Measurements from ENCODE around the gene SLC25A13. TPM values are rescaled to one million over a fixed set of nuclear protein-coding genes. Genes with fewer than 3 reads are reported as not detected.

SLC25A13 gene
- total and polyA plus RNA-seq, 2 donors, result 11.5 to 30.5 TPM

- Histone ChIP-seq H3K27ac (ENCODE audit: low read depth) (no peak overlapping the region), H3K4me1 (ENCODE audit: insufficient read depth) (peaks cover 2% of the 10 kb centered on the region), H3K4me3 (ENCODE audit: low read depth, low read length) (no peak overlapping the region), H3K36me3 (ENCODE audit: insufficient read depth) (peaks cover 5% of the 10 kb centered on the region)
- WGBS, result 32% methylated on average over 8 of the region's 8 CpGs
- no peak for DNase-seq (ENCODE audit: extremely low spot score)
These were observed 133.7 kb downstream of the SLC25A13 start for GRCh38 chr7:96188174-96188581.

DNA sequence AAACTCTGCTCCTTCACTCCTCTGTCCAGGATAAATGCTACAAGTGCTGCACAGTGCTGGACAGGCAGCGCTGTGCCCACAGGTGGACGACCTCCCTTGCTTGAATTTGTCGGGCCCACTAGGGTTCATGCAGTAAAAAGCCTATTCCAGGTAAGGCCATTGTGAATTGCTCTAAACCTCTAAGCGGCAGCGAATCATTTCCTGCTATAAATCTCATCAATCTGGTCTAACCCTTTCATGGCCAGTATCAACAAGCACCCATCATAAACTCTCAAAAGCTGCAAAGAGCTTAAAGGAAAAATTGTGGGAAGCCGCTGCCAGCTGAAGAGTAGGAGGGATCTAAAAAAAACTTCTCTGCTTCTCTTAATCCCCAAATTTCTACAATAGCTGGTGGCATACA, 134.2 kb downstream of the SLC25A13 start:
- no peak for DNase-seq (ENCODE audit: extremely low spot score)
- peaks cover 5% of the 10 kb centered on the region for H3K36me3 ChIP-seq (ENCODE audit: insufficient read depth)
- no peak overlapping the region for H3K27ac ChIP-seq (ENCODE audit: low read depth)
- H3K4me3 ChIP-seq (ENCODE audit: low read depth, low read length), result no peak overlapping the region
- 63% methylated on average over 6 of the region's 6 CpGs for WGBS
- peaks cover 2% of the 10 kb centered on the region for H3K4me1 ChIP-seq (ENCODE audit: insufficient read depth)

GRCh38 chr7:96184783-96185182, 137.1 kb downstream of the SLC25A13 start:
- no peak for DNase-seq (ENCODE audit: extremely low spot score)
- H3K27ac ChIP-seq (ENCODE audit: low read depth), result no peak overlapping the region
- H3K36me3 ChIP-seq (ENCODE audit: insufficient read depth), result peaks cover 4% of the 10 kb centered on the region
- peaks cover 2% of the 10 kb centered on the region for H3K4me1 ChIP-seq (ENCODE audit: insufficient read depth)
- 86% methylated on average over 2 of the region's 2 CpGs for WGBS
- H3K4me3 ChIP-seq (ENCODE audit: low read depth, low read length), result no peak overlapping the region

- Histone ChIP-seq H3K27ac (ENCODE audit: low read depth) (no peak overlapping the region), H3K36me3 (ENCODE audit: insufficient read depth) (peaks cover 4% of the 10 kb centered on the region), H3K4me1 (ENCODE audit: insufficient read depth) (no peaks in the 10 kb centered on the region), H3K4me3 (ENCODE audit: low read depth, low read length) (no peak overlapping the region)
- no peak for DNase-seq (ENCODE audit: extremely low spot score)
- WGBS, result 92% methylated on average over 5 of the region's 5 CpGs
These were observed 138.7 kb downstream of the SLC25A13 start for GRCh38 chr7:96183163-96183670.

DNA sequence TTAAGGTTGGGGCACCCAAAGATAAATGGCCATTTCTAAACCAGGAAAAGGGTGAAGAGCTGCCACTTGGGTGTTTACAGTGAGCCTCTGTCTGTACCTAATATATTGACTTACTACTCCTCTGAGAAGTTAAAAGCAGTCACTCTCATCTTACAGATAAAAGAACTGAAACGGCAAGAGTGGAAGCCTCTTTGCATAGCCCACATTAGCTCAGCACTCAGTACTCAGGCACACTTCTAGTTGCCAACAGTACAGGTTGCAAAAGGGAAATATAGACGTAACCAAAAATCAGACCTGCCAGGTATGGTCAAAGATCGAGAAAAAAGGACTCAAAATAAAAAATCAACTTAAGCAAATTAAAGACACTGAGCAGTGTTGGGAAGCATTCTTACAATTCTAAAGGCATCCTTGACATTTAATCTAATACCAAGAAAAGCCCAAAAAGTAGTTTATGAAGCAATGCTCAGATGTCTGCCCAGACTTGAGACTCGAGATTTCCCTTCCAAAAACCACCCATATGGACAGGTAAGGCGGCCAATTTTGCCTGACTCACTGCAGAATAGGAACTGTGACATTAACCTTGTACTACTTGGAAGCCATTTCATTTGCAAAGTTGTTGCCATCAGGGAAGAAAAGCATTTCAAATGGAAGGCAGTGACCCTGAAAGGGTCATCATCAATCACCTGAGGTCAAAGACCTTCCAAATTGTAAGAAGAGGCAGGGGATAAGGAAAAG, 139.3 kb downstream of the SLC25A13 start:
- Histone ChIP-seq H3K4me3 (ENCODE audit: low read depth, low read length) (no peak overlapping the region), H3K27ac (ENCODE audit: low read depth) (no peak overlapping the region), H3K4me1 (ENCODE audit: insufficient read depth) (no peaks in the 10 kb centered on the region), H3K36me3 (ENCODE audit: insufficient read depth) (peaks cover 4% of the 10 kb centered on the region)
- no peak for DNase-seq (ENCODE audit: extremely low spot score)
- 86% methylated on average over 5 of the region's 5 CpGs for WGBS

DNA sequence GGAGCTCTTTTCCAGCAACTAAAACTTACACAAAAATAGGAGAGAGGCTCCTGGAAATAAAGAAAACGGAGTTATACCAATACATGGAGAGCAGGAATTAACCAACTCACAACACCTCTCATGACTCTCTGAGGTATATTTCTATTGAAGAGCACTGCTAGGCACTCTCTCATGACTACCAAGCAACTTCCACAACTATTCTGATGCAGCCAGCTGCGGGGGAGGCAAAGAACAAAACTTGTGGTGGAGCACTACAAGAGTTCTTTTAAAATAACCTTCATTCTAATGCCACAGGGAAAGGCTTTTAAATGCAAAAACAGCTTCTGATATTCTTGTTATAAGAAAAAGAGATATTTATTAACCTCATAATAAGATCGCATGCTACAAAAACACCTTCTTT, 140.7 kb downstream of the SLC25A13 start:
- WGBS, result 93% methylated on average over 3 of the region's 3 CpGs
- no peak for DNase-seq (ENCODE audit: extremely low spot score)
- H3K4me1 ChIP-seq (ENCODE audit: insufficient read depth), result no peaks in the 10 kb centered on the region
- no peak overlapping the region for H3K4me3 ChIP-seq (ENCODE audit: low read depth, low read length)
- no peak overlapping the region for H3K27ac ChIP-seq (ENCODE audit: low read depth)
- H3K36me3 ChIP-seq (ENCODE audit: insufficient read depth), result peaks cover 4% of the 10 kb centered on the region

DNA sequence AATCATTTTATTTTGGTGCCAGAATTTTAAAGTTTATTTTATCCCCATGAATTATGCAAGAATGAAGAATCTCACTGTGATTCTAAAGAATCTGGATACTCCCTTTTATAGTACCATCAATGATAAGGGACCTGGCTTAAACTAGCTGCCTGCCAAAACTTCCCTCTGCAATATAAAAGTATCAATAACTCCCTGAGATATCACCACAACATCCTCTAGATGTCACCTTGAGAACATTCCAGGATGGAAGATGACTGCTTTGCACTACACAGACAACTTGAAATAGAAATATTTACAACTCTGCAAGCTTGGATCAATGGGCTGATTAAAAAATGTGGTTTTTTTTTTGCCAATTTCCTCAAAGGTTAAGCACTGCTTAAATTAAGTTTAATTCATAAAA, 142.1 kb downstream of the SLC25A13 start:
- no peak overlapping the region for H3K27ac ChIP-seq (ENCODE audit: low read depth)
- H3K4me1 ChIP-seq (ENCODE audit: insufficient read depth), result no peaks in the 10 kb centered on the region
- H3K36me3 ChIP-seq (ENCODE audit: insufficient read depth), result peaks cover 4% of the 10 kb centered on the region
- H3K4me3 ChIP-seq (ENCODE audit: low read depth, low read length), result no peak overlapping the region
- DNase-seq (ENCODE audit: extremely low spot score), result no peak

GRCh38 chr7:96179341-96179740, 142.6 kb downstream of the SLC25A13 start:
- Histone ChIP-seq H3K27ac (ENCODE audit: low read depth) (no peak overlapping the region), H3K4me3 (ENCODE audit: low read depth, low read length) (no peak overlapping the region), H3K4me1 (ENCODE audit: insufficient read depth) (no peaks in the 10 kb centered on the region), H3K36me3 (ENCODE audit: insufficient read depth) (peaks cover 4% of the 10 kb centered on the region)
- 73% methylated on average over 3 of the region's 3 CpGs for WGBS
- DNase-seq (ENCODE audit: extremely low spot score), result no peak

DNA sequence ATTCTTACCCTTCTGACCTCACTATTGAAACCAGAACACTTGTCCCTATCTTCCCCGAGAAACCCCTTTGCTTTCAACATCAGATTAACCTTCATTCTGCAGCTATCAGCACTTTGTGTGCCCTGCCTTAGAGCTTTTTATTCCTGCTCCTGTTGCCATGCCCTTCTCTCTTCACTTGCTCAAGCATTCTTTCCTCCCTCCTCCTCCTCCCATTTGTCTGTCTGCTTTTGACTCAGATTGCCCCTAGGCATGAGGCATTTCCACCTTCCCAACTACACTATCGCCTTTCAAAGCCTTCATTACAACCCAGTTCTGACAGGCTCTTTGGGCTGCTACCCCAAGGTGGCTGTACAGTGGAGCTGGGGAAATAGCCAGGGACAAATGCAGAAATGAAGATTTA, 143.3 kb downstream of the SLC25A13 start:
- Histone ChIP-seq H3K27ac (ENCODE audit: low read depth) (no peak overlapping the region), H3K4me1 (ENCODE audit: insufficient read depth) (no peaks in the 10 kb centered on the region), H3K36me3 (ENCODE audit: insufficient read depth) (peaks cover 2% of the 10 kb centered on the region), H3K4me3 (ENCODE audit: low read depth, low read length) (no peak overlapping the region)
- DNase-seq (ENCODE audit: extremely low spot score), result no peak
- 83% methylated on average over 2 of the region's 2 CpGs for WGBS

- Histone ChIP-seq H3K4me1 (ENCODE audit: insufficient read depth) (no peaks in the 10 kb centered on the region), H3K36me3 (ENCODE audit: insufficient read depth) (peaks cover 2% of the 10 kb centered on the region), H3K4me3 (ENCODE audit: low read depth, low read length) (no peak overlapping the region), H3K27ac (ENCODE audit: low read depth) (no peak overlapping the region)
- 96% methylated on average over 3 of the region's 3 CpGs for WGBS
- no peak for DNase-seq (ENCODE audit: extremely low spot score)
These were observed 144.5 kb downstream of the SLC25A13 start for GRCh38 chr7:96177353-96177752.

DNA sequence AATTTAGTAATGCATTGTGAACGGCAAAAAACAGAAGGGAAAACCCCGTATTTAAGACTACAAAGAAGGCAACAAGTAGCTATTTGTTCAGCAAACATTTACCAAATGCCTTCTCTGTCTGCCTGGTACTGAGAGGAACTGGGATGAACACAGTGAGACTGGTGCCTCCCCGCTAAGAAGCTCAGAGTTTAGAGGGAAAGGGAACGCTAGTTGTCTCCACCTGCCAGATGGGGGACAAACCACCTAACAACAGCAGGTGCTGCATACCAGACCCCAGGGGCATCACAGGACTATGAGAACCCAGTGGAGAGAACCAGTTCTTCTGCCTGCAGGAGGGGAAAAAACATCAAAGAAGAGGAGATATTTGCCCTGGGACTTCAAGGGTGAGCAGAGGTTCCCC, 147.1 kb downstream of the SLC25A13 start:
- H3K4me3 ChIP-seq (ENCODE audit: low read depth, low read length), result no peak overlapping the region
- no peak overlapping the region for H3K27ac ChIP-seq (ENCODE audit: low read depth)
- no peaks in the 10 kb centered on the region for H3K4me1 ChIP-seq (ENCODE audit: insufficient read depth)
- no peaks in the 10 kb centered on the region for H3K36me3 ChIP-seq (ENCODE audit: insufficient read depth)
- 81% methylated on average over 4 of the region's 4 CpGs for WGBS
- no peak for DNase-seq (ENCODE audit: extremely low spot score)

GRCh38 chr7:96173781-96174180, 148.1 kb downstream of the SLC25A13 start:
- no peak overlapping the region for H3K4me3 ChIP-seq (ENCODE audit: low read depth, low read length)
- 91% methylated on average over 3 of the region's 3 CpGs for WGBS
- DNase-seq (ENCODE audit: extremely low spot score), result no peak
- H3K36me3 ChIP-seq (ENCODE audit: insufficient read depth), result no peaks in the 10 kb centered on the region
- H3K27ac ChIP-seq (ENCODE audit: low read depth), result no peak overlapping the region
- H3K4me1 ChIP-seq (ENCODE audit: insufficient read depth), result no peaks in the 10 kb centered on the region

DNA sequence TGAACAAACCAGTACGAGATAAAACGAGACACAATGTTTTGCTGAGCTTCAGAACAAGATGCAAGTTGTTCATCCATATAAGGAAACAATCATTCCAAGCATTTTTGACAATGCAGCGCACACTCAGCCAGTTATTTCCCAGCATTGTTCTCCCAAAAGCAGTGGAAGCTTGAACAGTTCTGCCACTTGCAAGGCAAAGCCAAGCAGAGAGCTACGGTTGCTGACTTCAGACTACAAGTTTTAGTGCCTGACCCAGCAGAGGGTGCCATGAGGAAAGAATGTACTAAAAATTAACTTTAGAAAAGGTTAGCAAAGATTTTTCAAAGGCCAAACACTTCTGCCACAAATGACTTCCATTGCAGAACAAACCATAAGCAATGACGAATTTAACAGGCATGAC, 152.5 kb downstream of the SLC25A13 start:
- no peak for DNase-seq (ENCODE audit: extremely low spot score)
- WGBS, result 41% methylated on average over 5 of the region's 5 CpGs
- Histone ChIP-seq H3K4me3 (ENCODE audit: low read depth, low read length) (no peak overlapping the region), H3K27ac (ENCODE audit: low read depth) (no peak overlapping the region), H3K36me3 (ENCODE audit: insufficient read depth) (no peaks in the 10 kb centered on the region), H3K4me1 (ENCODE audit: insufficient read depth) (no peaks in the 10 kb centered on the region)

DNA sequence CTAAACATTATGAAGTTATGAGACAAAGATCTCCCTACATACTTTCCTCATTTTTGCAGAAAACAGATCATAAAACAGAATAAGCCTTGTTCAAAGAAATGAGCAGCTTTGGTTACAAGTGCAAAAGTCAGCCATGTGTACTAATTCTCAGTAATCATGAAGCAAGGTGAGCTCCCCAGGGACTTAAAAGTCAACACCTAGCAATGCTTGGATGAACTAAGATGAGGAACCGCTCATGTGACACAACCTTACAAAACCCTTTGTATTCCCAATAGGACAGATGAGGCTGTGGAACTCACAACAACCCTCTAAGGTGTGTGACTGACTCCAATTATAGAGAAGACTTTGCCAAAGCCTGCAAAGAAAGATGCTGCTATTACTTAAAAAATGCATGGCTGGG, 154.5 kb downstream of the SLC25A13 start:
- no peak overlapping the region for H3K27ac ChIP-seq (ENCODE audit: low read depth)
- no peaks in the 10 kb centered on the region for H3K4me1 ChIP-seq (ENCODE audit: insufficient read depth)
- 93% methylated on average over 1 of the region's 1 CpG for WGBS
- no peaks in the 10 kb centered on the region for H3K36me3 ChIP-seq (ENCODE audit: insufficient read depth)
- no peak for DNase-seq (ENCODE audit: extremely low spot score)
- no peak overlapping the region for H3K4me3 ChIP-seq (ENCODE audit: low read depth, low read length)

All from urinary bladder (tissue), 4 donors.